ENCODE results near the gene MIB2.

The MIB2 gene

DNA sequence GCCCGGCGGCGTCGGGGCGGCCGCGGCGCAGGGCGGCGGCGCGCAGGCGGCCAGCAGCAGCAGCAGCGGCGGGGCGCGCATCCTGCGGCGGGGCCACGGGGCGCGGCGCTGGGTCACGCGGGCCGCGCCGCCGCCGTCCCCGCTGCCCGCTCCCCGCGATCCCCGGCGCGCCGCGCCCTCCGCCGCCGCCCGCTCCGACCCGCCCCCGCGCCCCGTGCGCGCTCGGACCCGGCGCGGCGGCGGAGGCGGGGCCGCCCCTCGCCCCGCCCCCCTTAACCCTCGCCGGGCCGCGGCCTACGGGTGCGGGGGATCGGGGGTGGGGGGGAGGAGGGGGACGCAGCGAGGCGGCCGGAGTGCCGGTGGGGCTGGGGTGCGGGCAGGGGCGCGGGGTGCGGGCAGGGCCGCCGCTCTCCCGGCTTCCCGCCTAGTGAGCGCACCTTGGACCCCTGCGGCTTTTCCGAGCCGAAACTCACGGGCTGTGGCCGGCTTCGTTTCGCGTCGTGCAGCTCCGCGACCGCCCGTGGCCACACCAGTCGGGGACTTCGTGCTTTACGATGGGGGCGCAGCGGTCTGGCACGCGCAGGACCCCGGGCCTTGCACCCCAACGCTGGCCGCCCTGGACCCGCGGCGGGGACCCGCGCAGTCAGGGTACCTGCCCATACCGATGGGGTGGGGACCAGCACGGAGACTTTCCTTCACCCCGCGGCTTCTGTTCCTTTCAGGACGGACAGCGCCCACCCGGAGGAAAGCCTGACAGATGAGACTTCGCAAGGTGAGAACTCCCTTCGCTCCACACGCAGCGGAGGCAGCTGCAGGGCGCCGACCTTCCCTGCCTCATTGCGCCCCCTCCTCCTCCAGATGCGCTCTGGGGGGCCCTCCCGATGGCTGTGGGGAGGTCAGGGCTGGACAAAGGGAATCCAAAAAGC is 15.1 kb upstream of the MIB2 start, which contains the start of gene FNDC10:
TSS of gene FNDC10 (minus strand) at position 201 of the 926 bp plus-strand sequence. CDS start at position 81, 120 bp downstream.
- TF ChIP-seq, protein P1, sequence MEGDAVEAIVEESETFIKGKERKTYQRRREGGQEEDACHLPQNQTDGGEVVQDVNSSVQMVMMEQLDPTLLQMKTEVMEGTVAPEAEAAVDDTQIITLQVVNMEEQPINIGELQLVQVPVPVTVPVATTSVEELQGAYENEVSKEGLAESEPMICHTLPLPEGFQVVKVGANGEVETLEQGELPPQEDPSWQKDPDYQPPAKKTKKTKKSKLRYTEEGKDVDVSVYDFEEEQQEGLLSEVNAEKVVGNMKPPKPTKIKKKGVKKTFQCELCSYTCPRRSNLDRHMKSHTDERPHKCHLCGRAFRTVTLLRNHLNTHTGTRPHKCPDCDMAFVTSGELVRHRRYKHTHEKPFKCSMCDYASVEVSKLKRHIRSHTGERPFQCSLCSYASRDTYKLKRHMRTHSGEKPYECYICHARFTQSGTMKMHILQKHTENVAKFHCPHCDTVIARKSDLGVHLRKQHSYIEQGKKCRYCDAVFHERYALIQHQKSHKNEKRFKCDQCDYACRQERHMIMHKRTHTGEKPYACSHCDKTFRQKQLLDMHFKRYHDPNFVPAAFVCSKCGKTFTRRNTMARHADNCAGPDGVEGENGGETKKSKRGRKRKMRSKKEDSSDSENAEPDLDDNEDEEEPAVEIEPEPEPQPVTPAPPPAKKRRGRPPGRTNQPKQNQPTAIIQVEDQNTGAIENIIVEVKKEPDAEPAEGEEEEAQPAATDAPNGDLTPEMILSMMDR (conservative IDR thresholded peaks at IDR 0.05), result no peak
- H3K27ac ChIP-seq, result peak within 1 kb of the TSS; percentile 59

GRCh38 chr1:1600861-1601563 is 14.3 kb upstream of the MIB2 start:
- peak overlapping the region; percentile 59; the same call in 1 of the 2 replicates for H3K27ac ChIP-seq

GRCh38 chr1:1601564-1602303 is 13.6 kb upstream of the MIB2 start:
- TF ChIP-seq, protein P1 (conservative IDR thresholded peaks at IDR 0.05), result no peak

More at GRCh38 chr1:1600861-1601563, 14.3 kb upstream of the MIB2 start:
- TF ChIP-seq, protein P1 (conservative IDR thresholded peaks at IDR 0.05), result no peak

GRCh38 chr1:1602304-1602967 is 12.9 kb upstream of the MIB2 start:
- H3K27ac ChIP-seq, result no peak overlapping the region

More at GRCh38 chr1:1601564-1602303, 13.6 kb upstream of the MIB2 start:
- no peak overlapping the region for H3K27ac ChIP-seq

DNA sequence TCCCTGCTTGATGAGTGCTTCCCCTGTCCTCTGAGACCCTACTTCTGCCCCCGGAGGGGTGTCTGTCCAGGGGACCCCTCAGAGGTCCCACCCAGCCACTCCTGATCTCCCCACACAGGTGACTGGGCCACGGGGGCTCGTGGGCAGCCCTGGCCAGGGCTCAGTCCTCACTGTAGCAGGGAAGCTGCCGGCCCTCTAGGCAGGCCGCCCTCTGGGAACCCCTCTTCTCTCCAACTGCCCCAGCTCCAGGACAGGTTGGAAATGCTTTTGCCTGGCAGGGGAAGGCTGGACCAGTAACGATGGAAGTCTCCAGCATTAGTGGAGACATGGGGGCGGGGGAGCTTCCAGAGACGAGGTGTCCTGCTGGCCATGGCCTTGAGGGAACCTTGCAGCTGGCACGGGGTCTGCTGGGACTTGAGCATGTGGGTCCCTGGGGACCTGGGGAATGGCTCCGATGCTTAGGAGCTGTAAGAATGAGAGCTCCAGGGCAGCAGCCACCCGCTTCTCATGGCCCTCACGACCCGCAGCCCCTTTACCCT is 12.3 kb upstream of the MIB2 start:
- no peak overlapping the region for H3K27ac ChIP-seq
- TF ChIP-seq, protein P1 (conservative IDR thresholded peaks at IDR 0.05), result no peak

More at GRCh38 chr1:1602304-1602967, 12.9 kb upstream of the MIB2 start:
- TF ChIP-seq, protein P1 (conservative IDR thresholded peaks at IDR 0.05), result no peak

- H3K27ac ChIP-seq, result no peak overlapping the region
- TF ChIP-seq, protein P1 (conservative IDR thresholded peaks at IDR 0.05), result no peak
These were observed 11.5 kb upstream of the MIB2 start for GRCh38 chr1:1603671-1604373.

Measured in VCaP (cell line).